Osteoblast (primary cell): ENCODE data around the gene HOXA2. TPM values are rescaled to one million over a fixed set of nuclear protein-coding genes. Genes with fewer than 3 reads are reported as not detected.

Experiments
- DNase-seq: peaks from one replicate; pipeline ENCODE4 v3.0.0; 2011; ENCODE audit warnings: low spot score, mixed read lengths; ENCODE audit not compliant: insufficient read length; ENCODE audit errors: missing footprints
- H2AFZ ChIP-seq: 2 replicates; pipeline ENCODE4 v1.6.0; 2011; ENCODE audit warnings: mild to moderate bottlenecking, low read length
- H3K27ac ChIP-seq: 2 replicates; pipeline ENCODE4 v1.5.1; 2011; ENCODE audit warnings: mild to moderate bottlenecking, low read depth, low read length, moderate library complexity
- H3K27me3 ChIP-seq: 2 replicates; pipeline ENCODE4 v1.6.0; 2012; ENCODE audit warnings: mild to moderate bottlenecking, control low read depth, inconsistent platforms, low read length, moderate library complexity; ENCODE audit not compliant: insufficient read depth
- H3K36me3 ChIP-seq: 2 replicates; pipeline ENCODE4 v1.5.1; 2011; ENCODE audit warnings: mild to moderate bottlenecking, low read length, control low read depth, moderate library complexity; ENCODE audit not compliant: insufficient read depth
- H3K4me1 ChIP-seq: 2 replicates; pipeline ENCODE4 v1.5.1; 2011; ENCODE audit warnings: mild to moderate bottlenecking, low read length, control low read depth, moderate library complexity; ENCODE audit not compliant: insufficient read depth
- H3K4me2 ChIP-seq: 2 replicates; pipeline ENCODE4 v1.6.0; 2011; ENCODE audit warnings: mild to moderate bottlenecking, low read length; ENCODE audit not compliant: insufficient read depth
- H3K4me3 ChIP-seq: fragments of 200-600 bp; sonication (generic); 3 replicates; pipeline ENCODE4 v1.5.1; 2012; ENCODE audit warnings: mild to moderate bottlenecking, low read length, inconsistent platforms; ENCODE audit not compliant: insufficient read depth
- H3K79me2 ChIP-seq: 2 replicates; pipeline ENCODE4 v1.6.0; 2012; ENCODE audit warnings: mild to moderate bottlenecking, low read length, control low read depth, inconsistent platforms; ENCODE audit not compliant: insufficient read depth
- H3K9me3 ChIP-seq: 2 replicates; pipeline ENCODE4 v1.5.1; 2011; ENCODE audit warnings: low read depth, low read length, control low read depth
- H4K20me1 ChIP-seq: 2 replicates; pipeline ENCODE4 v1.6.0; 2012; ENCODE audit warnings: mild to moderate bottlenecking, low read length, control low read depth; ENCODE audit not compliant: insufficient read depth
- CTCF ChIP-seq: IDR thresholded peaks from 2 replicates; pipeline ENCODE4 v1.5.1; 2011; ENCODE audit warnings: mild to moderate bottlenecking, low read depth, low read length, moderate library complexity; ENCODE audit errors: extremely low read depth
- total RNA-seq: library from RNA; depleted of rRNA; stranded (reverse); fragments of >200 nt; gene quantifications from 2 replicates; pipeline ENCODE4 v1.2.3, GENCODE V29; 2012

HOXA2 gene
- total RNA-seq, 1 donor = 0.36 TPM

- no peaks in the 10 kb centered on the region for H4K20me1 ChIP-seq
- peak overlapping the region; percentile 70 for H3K27ac ChIP-seq
- no peak overlapping the region for H3K4me3 ChIP-seq
- H3K27me3 ChIP-seq = no peaks in the 10 kb centered on the region
- H2AFZ ChIP-seq = no peak overlapping the region
- no peaks in the 10 kb centered on the region for H3K79me2 ChIP-seq
- H3K9me3 ChIP-seq = no peaks in the 10 kb centered on the region
- no peak for TF ChIP-seq CTCF
- H3K36me3 ChIP-seq = no peaks in the 10 kb centered on the region
- H3K4me2 ChIP-seq = peak overlapping the region; percentile 1
- H3K4me1 ChIP-seq = peaks cover 24% of the 10 kb centered on the region
- DNase-seq = no peak
These were observed 36.8 kb downstream of the HOXA2 start for GRCh38 chr7:27065709-27066108.

- TF ChIP-seq CTCF = no peak
- Histone ChIP-seq H3K4me3 (no peak overlapping the region), H3K4me1 (peaks cover 24% of the 10 kb centered on the region), H2AFZ (peak overlapping the region; percentile 45), H3K79me2 (no peaks in the 10 kb centered on the region), H3K36me3 (no peaks in the 10 kb centered on the region), H3K4me2 (peak overlapping the region; percentile 22), H3K27me3 (no peaks in the 10 kb centered on the region), H4K20me1 (no peaks in the 10 kb centered on the region), H3K9me3 (no peaks in the 10 kb centered on the region), H3K27ac (peak overlapping the region; percentile 68)
- DNase-seq = no peak
These were observed 37.8 kb downstream of the HOXA2 start for GRCh38 chr7:27064661-27065060.

GRCh38 chr7:27064159-27064558 lies 38.3 kb downstream of the HOXA2 start:
- Histone ChIP-seq H3K9me3 (no peaks in the 10 kb centered on the region), H3K4me2 (peak overlapping the region; percentile 22), H3K27ac (peak overlapping the region; percentile 68), H3K27me3 (no peaks in the 10 kb centered on the region), H3K4me3 (no peak overlapping the region), H4K20me1 (no peaks in the 10 kb centered on the region), H3K36me3 (no peaks in the 10 kb centered on the region), H2AFZ (peak overlapping the region; percentile 45), H3K79me2 (no peaks in the 10 kb centered on the region), H3K4me1 (peaks cover 24% of the 10 kb centered on the region)
- DNase-seq = no peak
- no peak for TF ChIP-seq CTCF

GRCh38 chr7:27062946-27063345 lies 39.5 kb downstream of the HOXA2 start:
- Histone ChIP-seq H3K27me3 (no peaks in the 10 kb centered on the region), H3K27ac (no peak overlapping the region), H3K79me2 (no peaks in the 10 kb centered on the region), H3K4me3 (no peak overlapping the region), H3K4me2 (no peak overlapping the region), H3K36me3 (no peaks in the 10 kb centered on the region), H4K20me1 (no peaks in the 10 kb centered on the region), H3K9me3 (no peaks in the 10 kb centered on the region), H3K4me1 (peaks cover 24% of the 10 kb centered on the region), H2AFZ (no peak overlapping the region)
- DNase-seq = no peak
- no peak for TF ChIP-seq CTCF
